Liver (tissue), 9 donors: ENCODE measurements around the gene LINC00305. TPM values are rescaled to one million over a fixed set of nuclear protein-coding genes. Genes with fewer than 3 reads are reported as not detected.

ENCODE experiments used
- DNase-seq: peaks from one replicate; pipeline ENCODE4 v3.0.0-alpha.2; 2017; ENCODE audit warnings: low spot score
- H3K27ac ChIP-seq, 2 donors: one replicate each; pipeline ENCODE4 v1.7.0; 2013; ENCODE audit warnings: inconsistent platforms in 2 of 2, low read length in 2 of 2, control low read depth in 1 of 2, low read depth in 1 of 2, mild to moderate bottlenecking in 1 of 2
- H3K27me3 ChIP-seq, 4 donors: one replicate each; pipeline versions ENCODE4 v1.6.1 to v1.7.0; 2013; ENCODE audit warnings: low read length in 3 of 4, inconsistent platforms in 1 of 4, mild to moderate bottlenecking in 1 of 4, moderate library complexity in 1 of 4; ENCODE audit not compliant: control insufficient read depth in 4 of 4, insufficient read depth in 4 of 4
- H3K36me3 ChIP-seq, 4 donors: one replicate each; pipeline versions ENCODE4 v1.6.1 to v1.7.0; 2013; ENCODE audit warnings: low read length in 3 of 4, mild to moderate bottlenecking in 3 of 4, low read depth in 1 of 4, moderate library complexity in 1 of 4; ENCODE audit not compliant: control insufficient read depth in 4 of 4, insufficient read depth in 3 of 4
- H3K4me1 ChIP-seq, 4 donors: one replicate each; pipeline versions ENCODE4 v1.6.1 to v1.7.0; 2013; ENCODE audit warnings: low read length in 3 of 4, mild to moderate bottlenecking in 3 of 4, moderate library complexity in 1 of 4; ENCODE audit not compliant: control insufficient read depth in 4 of 4, insufficient read depth in 4 of 4
- H3K4me3 ChIP-seq, 3 donors: one replicate each; pipeline versions ENCODE4 v1.6.1 to v1.7.0; 2013; ENCODE audit warnings: low read length in 3 of 3, control low read depth in 1 of 3, low read depth in 1 of 3, mild to moderate bottlenecking in 1 of 3
- H3K9ac ChIP-seq, 2 donors: one replicate each; pipeline ENCODE4 v1.7.0; 2013; ENCODE audit warnings: low read length in 2 of 2, mild to moderate bottlenecking in 2 of 2, moderate library complexity in 2 of 2, control low read depth in 1 of 2, low read depth in 1 of 2
- H3K9me3 ChIP-seq, 4 donors: one replicate each; pipeline versions ENCODE4 v1.6.1 to v1.7.0; 2013; ENCODE audit warnings: low read length in 3 of 4; ENCODE audit not compliant: control insufficient read depth in 4 of 4
- ATF3 ChIP-seq: IDR thresholded peaks from 2 replicates; pipeline ENCODE4 v1.6.1; 2016; ENCODE audit warnings: antibody characterized with exemption
- CTCF ChIP-seq: fragments of 150-350 bp; IDR thresholded peaks from 2 replicates; pipeline ENCODE4 v1.5.1; 2017; ENCODE audit warnings: improper control_type of control experiment, low read depth, low read length; ENCODE audit not compliant: missing input control
- EGR1 ChIP-seq, 2 donors: IDR thresholded peaks; 2 replicates each; pipeline ENCODE4 v1.6.1; 2016 to 2018; ENCODE audit warnings: antibody characterized with exemption in 2 of 2, low read depth in 2 of 2
- FOXA1 ChIP-seq: IDR thresholded peaks from 2 replicates; pipeline ENCODE4 v1.6.1; 2016; ENCODE audit warnings: antibody characterized with exemption
- FOXA2 ChIP-seq: IDR thresholded peaks from 2 replicates; pipeline ENCODE4 v1.6.1; 2016; ENCODE audit warnings: antibody characterized with exemption
- GABPA ChIP-seq, 2 donors: IDR thresholded peaks in 1 of 2; conservative IDR thresholded peaks in 1 of 2; 2 replicates each; pipeline ENCODE4 v1.6.1; 2016; ENCODE audit warnings: antibody characterized with exemption in 2 of 2, mild to moderate bottlenecking in 1 of 2, moderate library complexity in 1 of 2
- HNF4A ChIP-seq, 2 donors: conservative IDR thresholded peaks; 2 replicates each; pipeline ENCODE4 v1.6.1; 2016; ENCODE audit warnings: antibody characterized with exemption in 2 of 2, mild to moderate bottlenecking in 2 of 2
- HNF4G ChIP-seq: IDR thresholded peaks from 2 replicates; pipeline ENCODE4 v1.6.1; 2016; ENCODE audit warnings: antibody characterized with exemption
- JUND ChIP-seq, 2 donors: IDR thresholded peaks; 2 replicates each; pipeline ENCODE4 v1.6.1; 2016; ENCODE audit warnings: antibody characterized with exemption in 2 of 2
- NR2F2 ChIP-seq: IDR thresholded peaks from 2 replicates; pipeline ENCODE4 v1.6.1; 2016; ENCODE audit warnings: antibody characterized with exemption
- RAD21 ChIP-seq, 2 donors: IDR thresholded peaks; 2 replicates each; pipeline ENCODE4 v1.6.1; 2016; ENCODE audit warnings: antibody characterized with exemption in 2 of 2, mild to moderate bottlenecking in 2 of 2
- REST ChIP-seq: IDR thresholded peaks from 2 replicates; pipeline ENCODE4 v1.6.1; 2016; ENCODE audit warnings: antibody characterized with exemption, mild to moderate bottlenecking
- RXRA ChIP-seq, 2 donors: IDR thresholded peaks; 2 replicates each; pipeline ENCODE4 v1.6.1; 2017 to 2018; ENCODE audit warnings: antibody characterized with exemption in 2 of 2, mild to moderate bottlenecking in 1 of 2
- SP1 ChIP-seq: IDR thresholded peaks from 2 replicates; pipeline ENCODE4 v1.6.1; 2018; ENCODE audit warnings: antibody characterized with exemption, mild to moderate bottlenecking
- TAF1 ChIP-seq: conservative IDR thresholded peaks from 2 replicates; pipeline ENCODE4 v1.6.1; 2016; ENCODE audit warnings: antibody characterized with exemption, mild to moderate bottlenecking
- YY1 ChIP-seq: IDR thresholded peaks from 2 replicates; pipeline ENCODE4 v1.6.1; 2016; ENCODE audit warnings: antibody characterized with exemption, mild to moderate bottlenecking
- ZBTB33 ChIP-seq: IDR thresholded peaks from 2 replicates; pipeline ENCODE4 v1.6.1; 2016; ENCODE audit warnings: antibody characterized with exemption
- WGBS: extraction: QIAGEN DNeasy Blood & Tissue Kit; methylation state at CpG from one replicate; pipeline ENCODE4 v1.1.7; 2013; 5-methylcytosine and 5-hydroxymethylcytosine counted together
- polyA plus RNA-seq, 2 donors: library from polyadenylated mRNA; stranded (reverse) in 1 of 2; unstranded in 1 of 2; fragments of 200-250 nt in 1 of 2; fragments of >200 nt in 1 of 2; fragmentation: Nextera tagmentation in 1 of 2; extraction: Ambion mirVana in 1 of 2; gene quantifications; one replicate each; pipeline versions ENCODE4 v1.2.1 to v1.2.3, GENCODE V29; 2013 to 2015
- total RNA-seq, 2 donors: library from RNA; depleted of rRNA; stranded (reverse); fragments of >200 nt; gene quantifications; one replicate each; pipeline ENCODE4 v1.2.3, GENCODE V29; 2014
- donor health status: healthy.
- donor health status: healthy.
- donor health status: healthy.
- donor health status: healthy.
- donor health status: healthy.

LINC00305 gene
- total and polyA plus RNA-seq, 4 donors: 0.84 TPM; not detected in 3

GRCh38 chr18:64137914-64138313, 11.0 kb downstream of the LINC00305 start:
- Histone ChIP-seq H3K36me3 (no peaks in the 10 kb centered on the region), H3K4me1 (no peaks in the 10 kb centered on the region), H3K27me3 (no peaks in the 10 kb centered on the region), H3K9ac (no peak overlapping the region), H3K4me3 (no peak overlapping the region), H3K27ac (no peak overlapping the region), H3K9me3 (no peaks in the 10 kb centered on the region)
- DNase-seq: no peak
- no peak for TF ChIP-seq HNF4A (conservative IDR thresholded peaks at IDR 0.05)
- TF ChIP-seq HNF4G: no peak
- no peak for TF ChIP-seq EGR1 (IDR thresholded peaks at IDR 0.05; ENCODE audit: low read depth in 2 of 2)
- no peak for TF ChIP-seq SP1
- TF ChIP-seq ATF3: no peak
- no peak for TF ChIP-seq CTCF
- TF ChIP-seq YY1: no peak
- no peak for TF ChIP-seq FOXA1
- no peak for TF ChIP-seq RAD21 (IDR thresholded peaks at IDR 0.05)
- no peak for TF ChIP-seq FOXA2
- TF ChIP-seq REST: no peak
- no peak for TF ChIP-seq NR2F2
- TF ChIP-seq TAF1: no peak
- TF ChIP-seq JUND (IDR thresholded peaks at IDR 0.05): no peak
- TF ChIP-seq GABPA (IDR thresholded peaks at IDR 0.05 in 1 of 2, conservative IDR thresholded peaks at IDR 0.05 in 1 of 2): no peak
- TF ChIP-seq RXRA (IDR thresholded peaks at IDR 0.05): no peak
- 68% methylated on average over 1 of the region's 1 CpG for WGBS

- Histone ChIP-seq H3K4me3 (no peak overlapping the region), H3K9ac (no peak overlapping the region), H3K9me3 (no peaks in the 10 kb centered on the region), H3K27me3 (no peaks in the 10 kb centered on the region), H3K36me3 (no peaks in the 10 kb centered on the region), H3K27ac (no peak overlapping the region), H3K4me1 (no peaks in the 10 kb centered on the region)
- no peak for DNase-seq
- WGBS: 86% methylated on average over 6 of the region's 6 CpGs
- no peak for TF ChIP-seq RXRA (IDR thresholded peaks at IDR 0.05)
- no peak for TF ChIP-seq SP1
- TF ChIP-seq ZBTB33: no peak
- no peak for TF ChIP-seq EGR1 (IDR thresholded peaks at IDR 0.05; ENCODE audit: low read depth in 2 of 2)
- TF ChIP-seq CTCF: no peak
- no peak for TF ChIP-seq FOXA1
- TF ChIP-seq YY1: no peak
- no peak for TF ChIP-seq FOXA2
- no peak for TF ChIP-seq ATF3
- TF ChIP-seq REST: no peak
- TF ChIP-seq HNF4A (conservative IDR thresholded peaks at IDR 0.05): no peak
- no peak for TF ChIP-seq RAD21 (IDR thresholded peaks at IDR 0.05)
- TF ChIP-seq HNF4G: no peak
Measured at GRCh38 chr18:64134044-64134747, 14.7 kb downstream of the LINC00305 start.
